ENCODE data around the gene SUSD4. TPM values are rescaled to one million over a fixed set of nuclear protein-coding genes. Genes with fewer than 3 reads are reported as not detected.

The SUSD4 gene
- total RNA-seq, 2 donors from 2014 or later: 0.58 to 0.92 TPM

- peaks cover 14% of the 10 kb centered on the region for H3K4me1 Mint-ChIP-seq
- no peak for TF ChIP-seq CTCF (conservative IDR thresholded peaks at IDR 0.05)
- no peaks in the 10 kb centered on the region for H3K36me3 Mint-ChIP-seq (ENCODE audit: low read depth)
- H3K27me3 Mint-ChIP-seq (ENCODE audit: insufficient read depth): peaks cover 25% of the 10 kb centered on the region
- no peak overlapping the region for H3K27ac ChIP-seq (ENCODE audit: low read depth, low read length)
- peaks cover 12% of the 10 kb centered on the region for H3K9me3 ChIP-seq (ENCODE audit: control insufficient read depth, low read length)
- H3K36me3 ChIP-seq (ENCODE audit: control insufficient read depth, insufficient read depth, low read length): no peaks in the 10 kb centered on the region
- DNase-seq: peak; percentile 22
- no peak overlapping the region for H3K9ac ChIP-seq (ENCODE audit: extremely low read depth, low read length, poor library complexity, severe bottlenecking)
- H3K27me3 ChIP-seq (ENCODE audit: control insufficient read depth, insufficient read depth, low read length, poor library complexity, severe bottlenecking): peaks cover 3% of the 10 kb centered on the region
- H3K4me3 ChIP-seq (ENCODE audit: low read length): no peak overlapping the region
- H3K27ac Mint-ChIP-seq: no peak overlapping the region
- peaks cover 8% of the 10 kb centered on the region for H3K9me3 Mint-ChIP-seq
- 89% methylated on average over 5 to 10 of the region's 10 CpGs for whole genome bisulfite sequencing, 2 experiments (ENCODE audit: insufficient coverage in 1 of 2, insufficient read length in 1 of 2)
- no peak overlapping the region for H3K4me3 Mint-ChIP-seq
- H3K4me1 ChIP-seq (ENCODE audit: control insufficient read depth, insufficient read depth, low read length): peaks cover 3% of the 10 kb centered on the region
These were observed 173.9 kb downstream of the SUSD4 start for GRCh38 chr1:223189903-223190724.

- peaks cover 13% of the 10 kb centered on the region for H3K4me1 Mint-ChIP-seq
- H3K36me3 Mint-ChIP-seq (ENCODE audit: low read depth): no peaks in the 10 kb centered on the region
- TF ChIP-seq CTCF (conservative IDR thresholded peaks at IDR 0.05): no peak
- no peak overlapping the region for H3K4me3 ChIP-seq (ENCODE audit: low read length)
- 78 to 82% methylated on average over 1 to 4 of the region's 4 CpGs for WGBS, 2 experiments (ENCODE audit: insufficient coverage in 1 of 2, insufficient read length in 1 of 2)
- H3K36me3 ChIP-seq (ENCODE audit: control insufficient read depth, insufficient read depth, low read length): no peaks in the 10 kb centered on the region
- H3K4me3 Mint-ChIP-seq: no peak overlapping the region
- H3K9me3 Mint-ChIP-seq: peaks cover 8% of the 10 kb centered on the region
- peaks cover 12% of the 10 kb centered on the region for H3K9me3 ChIP-seq (ENCODE audit: control insufficient read depth, low read length)
- H3K27ac Mint-ChIP-seq: no peak overlapping the region
- peak; percentile 20 for DNase-seq
- no peak overlapping the region for H3K27ac ChIP-seq (ENCODE audit: low read depth, low read length)
- H3K27me3 ChIP-seq (ENCODE audit: control insufficient read depth, insufficient read depth, low read length, poor library complexity, severe bottlenecking): peaks cover 3% of the 10 kb centered on the region
- H3K4me1 ChIP-seq (ENCODE audit: control insufficient read depth, insufficient read depth, low read length): no peaks in the 10 kb centered on the region
- H3K9ac ChIP-seq (ENCODE audit: extremely low read depth, low read length, poor library complexity, severe bottlenecking): no peak overlapping the region
- H3K27me3 Mint-ChIP-seq (ENCODE audit: insufficient read depth): peaks cover 25% of the 10 kb centered on the region
These were observed 174.5 kb downstream of the SUSD4 start for GRCh38 chr1:223189525-223189902.

- Mint-ChIP-seq H3K36me3 (ENCODE audit: low read depth) (no peaks in the 10 kb centered on the region), H3K9me3 (peaks cover 8% of the 10 kb centered on the region), H3K27ac (no peak overlapping the region), H3K4me3 (no peak overlapping the region), H3K4me1 (peaks cover 7% of the 10 kb centered on the region), H3K27me3 (ENCODE audit: insufficient read depth) (peaks cover 25% of the 10 kb centered on the region)
- Histone ChIP-seq H3K36me3 (ENCODE audit: control insufficient read depth, insufficient read depth, low read length) (no peaks in the 10 kb centered on the region), H3K27me3 (ENCODE audit: control insufficient read depth, insufficient read depth, low read length, poor library complexity, severe bottlenecking) (peaks cover 3% of the 10 kb centered on the region), H3K9me3 (ENCODE audit: control insufficient read depth, low read length) (peaks cover 10% of the 10 kb centered on the region), H3K27ac (ENCODE audit: low read depth, low read length) (no peak overlapping the region), H3K4me1 (ENCODE audit: control insufficient read depth, insufficient read depth, low read length) (no peaks in the 10 kb centered on the region), H3K4me3 (ENCODE audit: low read length) (no peak overlapping the region), H3K9ac (ENCODE audit: extremely low read depth, low read length, poor library complexity, severe bottlenecking) (no peak overlapping the region)
- no peak for TF ChIP-seq CTCF (conservative IDR thresholded peaks at IDR 0.05)
- 79 to 94% methylated on average over 2 to 5 of the region's 5 CpGs for WGBS, 2 experiments (ENCODE audit: insufficient coverage in 1 of 2, insufficient read length in 1 of 2)
- DNase-seq: peak; percentile 29
These were observed 175.2 kb downstream of the SUSD4 start for GRCh38 chr1:223188618-223189356.
